Endothelial cell (in vitro differentiated cells): ENCODE data around the gene CUL9. TPM values are rescaled to one million over a fixed set of nuclear protein-coding genes. Genes with fewer than 3 reads are reported as not detected.

Experiments used
- DNase-seq: peaks from one replicate; pipeline ENCODE4 v3.0.0; 2021; ENCODE audit warnings: low spot score
- H3K27ac Mint-ChIP-seq: one replicate; pipeline ENCODE4 v1.8.0; 2021; ENCODE audit warnings: mixed read lengths, inconsistent platforms; ENCODE audit not compliant: unreplicated experiment
- H3K27me3 Mint-ChIP-seq: one replicate; pipeline ENCODE4 v1.8.0; 2021; ENCODE audit warnings: mild to moderate bottlenecking, moderate library complexity, mixed read lengths, inconsistent platforms; ENCODE audit not compliant: unreplicated experiment
- H3K36me3 Mint-ChIP-seq: one replicate; pipeline ENCODE4 v1.8.0; 2021; ENCODE audit warnings: mild to moderate bottlenecking, low read depth, mixed read lengths, inconsistent platforms; ENCODE audit not compliant: unreplicated experiment
- H3K4me1 Mint-ChIP-seq: one replicate; pipeline ENCODE4 v1.8.0; 2021; ENCODE audit warnings: mild to moderate bottlenecking, mixed read lengths, inconsistent platforms; ENCODE audit not compliant: unreplicated experiment
- H3K4me3 Mint-ChIP-seq: one replicate; pipeline ENCODE4 v1.8.0; 2021; ENCODE audit warnings: mild to moderate bottlenecking, mixed read lengths, inconsistent platforms; ENCODE audit not compliant: unreplicated experiment
- H3K9me3 Mint-ChIP-seq: one replicate; pipeline ENCODE4 v1.8.0; 2021; ENCODE audit warnings: mixed read lengths, inconsistent platforms; ENCODE audit not compliant: unreplicated experiment
- CTCF ChIP-seq: fragments of 200-600 bp; sonication (generic); IDR thresholded peaks from one replicate; pipeline ENCODE4 v1.5.0; 2021; ENCODE audit warnings: antibody characterized with exemption; ENCODE audit not compliant: unreplicated experiment
- total RNA-seq: library from RNA; stranded (reverse); fragmentation: NEBNext Ultra II Directional; extraction: Animal tissue kit (Norgen Biotek cat#: 25700); gene quantifications from one replicate; pipeline ENCODE4 v1.2.1, GENCODE V29; 2021; ENCODE audit not compliant: unreplicated experiment

Gene CUL9
- total RNA-seq, 1 donor from 2014 or later, result 55.4 TPM

GRCh38 chr6:43239054-43239453, 57.1 kb downstream of the CUL9 start:
- no peak for DNase-seq
- no peak for TF ChIP-seq CTCF
- Mint-ChIP-seq H3K9me3 (no peaks in the 10 kb centered on the region), H3K4me3 (no peak overlapping the region), H3K27me3 (peaks cover 15% of the 10 kb centered on the region), H3K36me3 (no peaks in the 10 kb centered on the region), H3K4me1 (no peaks in the 10 kb centered on the region), H3K27ac (no peak overlapping the region)

- TF ChIP-seq CTCF, result no peak
- Mint-ChIP-seq H3K4me3 (no peak overlapping the region), H3K4me1 (no peaks in the 10 kb centered on the region), H3K36me3 (no peaks in the 10 kb centered on the region), H3K27me3 (peaks cover 15% of the 10 kb centered on the region), H3K9me3 (no peaks in the 10 kb centered on the region), H3K27ac (no peak overlapping the region)
- DNase-seq, result no peak
Measured at GRCh38 chr6:43240950-43241349, 59.0 kb downstream of the CUL9 start.

- no peak overlapping the region for H3K27ac Mint-ChIP-seq
- no peak for TF ChIP-seq CTCF
- DNase-seq, result no peak
- no peaks in the 10 kb centered on the region for H3K9me3 Mint-ChIP-seq
- no peaks in the 10 kb centered on the region for H3K4me1 Mint-ChIP-seq
- no peak overlapping the region for H3K4me3 Mint-ChIP-seq
- H3K36me3 Mint-ChIP-seq, result no peaks in the 10 kb centered on the region
- H3K27me3 Mint-ChIP-seq, result peaks cover 15% of the 10 kb centered on the region
Measured at GRCh38 chr6:43241446-43241845, 59.5 kb downstream of the CUL9 start.

- H3K4me1 Mint-ChIP-seq, result peaks cover 6% of the 10 kb centered on the region
- H3K36me3 Mint-ChIP-seq, result no peaks in the 10 kb centered on the region
- no peak for DNase-seq
- peaks cover 14% of the 10 kb centered on the region for H3K27me3 Mint-ChIP-seq
- no peaks in the 10 kb centered on the region for H3K9me3 Mint-ChIP-seq
- TF ChIP-seq CTCF, result no peak
- no peak within 1 kb of the TSS for H3K4me3 Mint-ChIP-seq
- no peak within 1 kb of the TSS for H3K27ac Mint-ChIP-seq
Measured at GRCh38 chr6:43242908-43243663, 61.1 kb downstream of the CUL9 start, which contains the start of gene TTBK1. TTBK1 (plus strand) TSS chr6:43243481; CDS start chr6:43246661, 3,180 bp downstream.

GRCh38 chr6:43243664-43244321, 61.8 kb downstream of the CUL9 start:
- Mint-ChIP-seq H3K9me3 (no peaks in the 10 kb centered on the region), H3K27ac (no peak overlapping the region), H3K4me1 (peaks cover 6% of the 10 kb centered on the region), H3K4me3 (no peak overlapping the region), H3K27me3 (peaks cover 14% of the 10 kb centered on the region), H3K36me3 (no peaks in the 10 kb centered on the region)
- DNase-seq, result no peak
- TF ChIP-seq CTCF, result no peak
